Gastrocnemius medialis (tissue), 4 donors: ENCODE measurements around the gene DPPA5.

Experiments
- CTCF ChIP-seq, 5 experiments: fragments of 450-650 bp in 3 of 5; fragments of 200-600 bp in 2 of 5; sonication (generic) in 2 of 5; IDR thresholded peaks in 4 of 5; conservative IDR thresholded peaks in 1 of 5; 1 replicate in 4 of 5; 2 replicates in 1 of 5; pipeline ENCODE4 v1.5.1; 2016 to 2019; ENCODE audit warnings: antibody characterized with exemption in 5 of 5, mild to moderate bottlenecking in 3 of 5, moderate library complexity in 3 of 5
- POLR2A ChIP-seq, 2 donors: fragments of 450-650 bp; IDR thresholded peaks; one replicate each; pipeline ENCODE4 v1.6.1; 2017; ENCODE audit warnings: antibody characterized with exemption in 2 of 2, mild to moderate bottlenecking in 2 of 2, moderate library complexity in 2 of 2

- TF ChIP-seq CTCF (IDR thresholded peaks at IDR 0.05 in 4 of 5, conservative IDR thresholded peaks at IDR 0.05 in 1 of 5) (no peak), POLR2A (IDR thresholded peaks at IDR 0.05) (no peak)
Measured at GRCh38 chr6:73371984-73372383, 17.9 kb upstream of the DPPA5 start.
